ENCODE results near the gene OGT.
"Not testable (repeated sequence)": the region's sequence is repeated elsewhere in the genome, so short reads cannot be mapped to it uniquely, and the experiment has no call there.

OGT gene
- 533 to 743 reads per million in 2 experiments for total RNA-seq

DNA sequence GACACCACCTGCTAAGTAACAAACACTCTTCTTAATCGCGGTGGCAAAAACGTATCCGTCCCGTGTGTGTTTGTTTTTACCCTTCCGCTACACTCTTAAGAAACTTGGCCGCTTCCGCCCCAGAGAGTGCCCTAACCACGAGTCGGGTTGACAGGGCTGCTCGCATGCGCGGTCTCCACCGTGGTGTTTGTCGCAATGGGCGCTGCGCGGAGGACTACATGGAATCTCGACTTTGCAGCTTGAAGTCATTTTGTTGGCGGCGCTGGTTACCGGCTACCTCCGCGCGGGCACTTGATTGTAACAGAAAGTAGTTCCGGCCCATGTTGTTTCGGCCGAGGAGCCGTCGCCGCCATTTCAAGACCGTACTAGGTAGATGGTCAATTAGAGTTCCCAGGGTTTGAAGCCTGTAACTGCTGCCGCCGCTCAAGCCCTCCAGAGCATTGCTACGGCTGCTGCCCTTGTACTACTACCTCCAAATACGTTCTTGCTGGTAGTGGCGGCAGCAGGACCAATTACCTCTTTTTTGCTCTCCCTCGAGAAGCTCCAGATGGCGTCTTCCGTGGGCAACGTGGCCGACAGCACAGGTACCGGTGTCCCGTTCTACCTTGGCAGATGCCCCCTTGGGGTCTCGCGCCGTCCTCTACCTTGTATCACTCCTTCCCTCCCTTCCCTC, at the start of gene OGT:
TSS of gene OGT (plus strand) at position 352 of the 673 bp plus-strand sequence. CDS start at position 548, 196 bp downstream.
- peak; percentile 88 for DNase-seq (ENCODE audit: low read depth)

GRCh38 chrX:71487814-71488213, 45.1 kb upstream of the OGT start:
- DNase-seq (ENCODE audit: low read depth) = no peak

DNA sequence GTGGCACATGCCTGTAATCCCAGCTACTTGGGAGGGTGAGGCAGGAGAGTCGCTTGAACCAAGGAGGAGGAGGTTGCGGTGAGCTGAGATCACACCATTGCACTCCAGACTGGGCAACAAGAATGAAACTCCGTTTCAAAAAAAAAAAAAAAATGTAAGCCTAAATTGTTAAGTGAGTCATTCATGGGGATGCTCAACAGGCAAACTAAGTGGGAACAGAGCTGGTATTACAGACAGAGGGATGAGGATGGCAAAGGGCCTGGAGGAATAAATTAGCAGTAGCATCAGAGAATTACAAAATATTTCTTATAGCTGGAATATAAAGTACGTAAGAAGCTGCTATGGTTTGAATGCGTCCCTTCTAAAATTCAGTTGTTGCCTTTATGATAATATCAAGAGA, 43.4 kb upstream of the OGT start:
- DNase-seq (ENCODE audit: low read depth) = no peak

DNA sequence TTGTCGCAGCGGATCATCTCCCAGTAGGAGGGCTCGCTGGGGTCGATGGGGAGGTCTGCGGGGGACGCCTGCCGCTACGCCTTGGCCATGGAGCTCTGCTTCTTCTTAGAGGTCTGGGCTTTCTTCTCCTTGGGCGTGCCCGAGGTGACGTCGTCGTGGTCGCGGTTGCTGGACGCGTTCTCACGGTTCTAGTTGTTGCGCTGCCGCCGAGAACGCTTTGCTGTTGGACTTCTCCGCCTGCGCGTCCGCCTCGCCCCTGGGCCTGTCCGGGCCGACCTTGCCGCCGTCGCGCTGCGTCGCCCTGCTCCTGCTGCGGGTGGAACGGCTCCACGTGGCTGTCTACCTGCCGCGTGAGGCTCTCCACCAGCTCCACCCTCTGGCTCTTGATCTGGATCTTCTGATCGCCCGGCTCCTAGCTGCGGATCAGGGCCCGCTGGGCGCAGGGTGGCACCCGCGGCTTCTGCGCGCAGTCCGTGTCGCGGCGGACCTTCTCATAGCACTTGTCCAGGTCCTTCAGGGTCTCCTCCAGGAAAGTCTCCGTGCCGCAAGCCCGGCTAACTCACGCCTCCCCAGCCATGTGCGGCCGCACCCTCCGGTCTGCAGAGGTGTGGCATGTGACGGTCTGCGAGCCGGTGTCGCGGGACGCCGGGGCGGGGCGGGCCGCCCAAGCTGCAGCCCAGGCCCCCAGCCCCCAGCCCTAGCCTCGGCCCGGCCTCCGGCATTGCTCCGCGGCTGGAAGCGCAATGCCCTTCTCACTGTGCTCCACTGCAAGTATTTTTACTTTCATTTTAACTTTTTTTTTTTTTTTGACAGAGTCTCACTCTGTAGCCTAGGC, 40.5 kb upstream of the OGT start:
- DNase-seq (ENCODE audit: low read depth) = peak; percentile 10

- no peak for DNase-seq (ENCODE audit: low read depth)
Measured at GRCh38 chrX:71493111-71493613, 39.7 kb upstream of the OGT start.

DNA sequence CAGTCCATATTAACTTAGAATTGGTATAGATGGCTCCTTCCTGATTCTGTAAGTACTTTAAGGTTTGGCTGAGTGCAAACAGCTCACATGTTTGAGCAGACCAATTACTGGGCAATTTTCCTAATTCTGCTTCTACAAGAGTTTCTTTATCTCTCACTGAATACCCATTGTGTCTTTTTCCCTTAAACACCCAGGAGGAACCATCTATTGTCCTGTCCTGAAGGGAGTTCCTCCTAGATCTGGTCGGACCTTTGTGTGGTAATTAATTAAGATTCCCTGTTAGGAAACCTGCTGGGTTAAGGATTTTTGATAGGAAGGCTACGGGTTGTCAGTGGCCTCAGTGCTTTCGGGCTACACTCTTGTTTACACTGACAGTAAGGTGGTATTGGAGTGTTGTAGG, 36.9 kb upstream of the OGT start:
- DNase-seq (ENCODE audit: low read depth) = not testable (repeated sequence)

GRCh38 chrX:71496476-71496875, 36.4 kb upstream of the OGT start:
- DNase-seq (ENCODE audit: low read depth) = no peak

DNA sequence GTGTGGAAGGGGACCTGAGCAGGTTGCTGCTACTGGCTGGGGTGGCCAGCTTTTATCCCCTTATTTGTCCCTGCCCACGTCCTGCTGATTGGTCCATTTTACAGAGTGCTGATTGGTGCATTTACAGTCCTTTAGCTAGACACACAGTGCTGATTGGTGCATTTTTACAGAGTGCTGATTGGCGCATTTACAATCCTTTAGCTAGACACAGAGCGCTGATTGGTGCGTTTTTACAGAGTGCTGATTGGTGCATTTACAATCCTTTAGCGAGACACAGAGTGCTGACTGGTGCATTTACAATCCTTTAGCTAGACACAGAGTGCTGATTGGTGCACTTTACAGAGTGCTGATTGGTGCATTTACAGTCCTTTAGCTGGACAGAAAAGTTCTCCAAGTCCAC, 30.8 kb upstream of the OGT start:
- DNase-seq (ENCODE audit: low read depth) = not testable (repeated sequence)

- DNase-seq (ENCODE audit: low read depth) = no peak
Measured at GRCh38 chrX:71504346-71504745, 28.6 kb upstream of the OGT start.

DNA sequence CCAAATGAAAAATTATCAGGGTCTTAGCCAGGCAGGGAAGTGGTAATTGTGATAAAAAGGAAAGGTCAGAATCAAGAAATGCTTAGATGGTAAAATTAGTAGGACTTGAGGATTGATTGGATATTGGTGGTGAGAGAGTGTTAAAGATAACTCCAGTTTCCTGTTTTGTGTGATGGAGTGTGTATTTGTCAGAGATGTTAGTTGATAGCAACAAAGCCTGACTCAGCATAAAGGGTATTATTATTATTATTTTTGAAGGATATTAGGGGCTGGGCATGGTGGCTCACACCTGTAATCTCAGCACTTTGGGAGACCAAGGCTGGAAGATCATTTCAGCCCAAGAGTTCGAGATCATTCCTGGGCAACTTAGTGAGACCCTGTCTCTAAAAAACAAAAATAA, 23.6 kb upstream of the OGT start:
- no peak for DNase-seq (ENCODE audit: low read depth)

GRCh38 chrX:71510161-71510560, 22.7 kb upstream of the OGT start:
- no peak for DNase-seq (ENCODE audit: low read depth)

GRCh38 chrX:71513731-71514130, 19.2 kb upstream of the OGT start:
- DNase-seq (ENCODE audit: low read depth) = not testable (repeated sequence)

- no peak for DNase-seq (ENCODE audit: low read depth)
Measured at GRCh38 chrX:71514367-71515037, 18.4 kb upstream of the OGT start.

DNA sequence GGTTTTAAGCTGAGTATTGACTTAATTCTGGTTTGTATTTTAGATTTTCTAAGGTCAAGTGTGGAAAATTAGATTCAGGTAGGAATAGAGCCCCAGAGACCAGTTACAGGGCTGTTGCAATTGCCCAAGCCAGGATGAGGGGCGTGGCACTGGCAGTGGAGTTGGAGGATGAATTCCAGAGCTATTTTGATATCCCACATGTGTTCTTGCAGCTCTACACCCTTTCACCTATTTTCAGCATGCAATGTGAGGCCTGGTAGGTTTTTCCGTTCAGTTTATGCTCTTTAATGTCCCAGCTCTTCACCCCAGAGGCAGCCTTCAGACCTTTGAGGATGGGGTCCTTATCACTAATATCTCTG, 17.9 kb upstream of the OGT start:
- no peak for DNase-seq (ENCODE audit: low read depth)

DNA sequence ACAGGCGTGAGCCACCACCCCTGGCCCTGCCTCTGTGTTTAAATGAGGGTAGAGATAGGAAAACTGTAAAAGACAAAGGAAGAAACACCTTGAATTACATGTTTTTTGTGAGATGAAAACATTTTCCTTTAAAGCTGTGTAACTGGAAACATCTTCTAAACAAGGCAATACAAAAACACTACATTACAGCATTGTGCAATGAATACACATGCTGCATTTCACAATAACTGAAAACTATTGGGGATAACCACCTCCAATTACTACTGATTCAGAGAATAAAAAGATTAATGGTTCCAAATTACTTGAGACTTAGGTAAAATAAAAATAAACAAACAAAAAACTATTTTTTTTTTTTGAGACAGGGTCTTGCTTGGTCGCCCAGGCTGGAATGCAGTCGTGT, 7.6 kb upstream of the OGT start:
- no peak for DNase-seq (ENCODE audit: low read depth)

DNA sequence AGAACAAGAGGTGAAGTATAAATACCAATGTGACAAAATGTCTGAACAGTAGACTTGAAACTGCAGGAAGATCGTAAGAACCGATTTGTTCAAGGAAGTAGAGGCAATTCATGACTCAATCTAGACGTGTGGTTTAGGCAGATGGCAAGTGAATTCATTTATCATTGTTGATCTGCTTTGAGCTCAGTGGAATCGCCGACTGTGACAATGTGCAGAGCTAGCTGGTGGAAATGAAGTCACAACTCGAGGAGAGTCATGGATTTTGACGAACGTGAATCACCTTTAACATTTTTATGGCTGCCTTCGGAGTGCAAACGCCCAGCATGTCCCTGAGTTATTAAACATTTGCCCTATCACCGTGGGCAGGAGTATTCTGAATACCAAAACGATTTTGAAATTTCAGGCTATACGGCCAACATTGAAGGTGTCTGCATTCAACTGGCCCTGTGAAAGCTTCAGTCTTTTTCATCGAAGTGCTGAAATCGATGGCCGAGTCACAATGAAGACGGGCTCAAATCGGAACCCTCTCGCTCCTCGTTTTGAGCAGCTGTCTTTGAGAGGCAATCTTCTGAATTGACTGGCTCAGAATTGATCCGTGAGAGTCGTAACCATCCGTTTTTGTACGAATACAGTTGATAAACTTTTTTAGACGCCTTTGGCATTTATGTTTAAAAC, 689 bp upstream of the OGT start:
- DNase-seq (ENCODE audit: low read depth) = peak; percentile 64

GRCh38 chrX:71533516-71533850, 579 bp downstream of the OGT start:
- peak; percentile 30 for DNase-seq (ENCODE audit: low read depth)

- peak; percentile 36 for DNase-seq (ENCODE audit: low read depth)
Measured at GRCh38 chrX:71533851-71534561, 1.1 kb downstream of the OGT start.

- no peak for DNase-seq (ENCODE audit: low read depth)
Measured at GRCh38 chrX:71534773-71535544, 2.1 kb downstream of the OGT start.

GRCh38 chrX:71536285-71536684, 3.4 kb downstream of the OGT start:
- DNase-seq (ENCODE audit: low read depth) = no peak

- no peak for DNase-seq (ENCODE audit: low read depth)
Measured at GRCh38 chrX:71537743-71538142, 4.8 kb downstream of the OGT start.

All from T follicular helper cell (primary cell).